Vagina (tissue), 2 donors: Measurements from ENCODE around the gene SPATA24. TPM values are rescaled to one million over a fixed set of nuclear protein-coding genes. Genes with fewer than 3 reads are reported as not detected.
"Not testable (repeated sequence)": the region's sequence is repeated elsewhere in the genome, so short reads cannot be mapped to it uniquely, and the experiment has no call there.

Experiments
- DNase-seq, 2 donors: peaks; one replicate each; pipeline ENCODE4 v3.0.0-alpha.2; 2017; ENCODE audit errors: extremely low spot score in 2 of 2
- H3K27ac ChIP-seq: fragments of 200-600 bp; sonication (generic); one replicate; pipeline ENCODE4 v1.5.1; 2019
- H3K27me3 ChIP-seq: fragments of 200-600 bp; sonication (generic); one replicate; pipeline ENCODE4 v1.5.1; 2019
- H3K36me3 ChIP-seq, 2 donors: fragments of 200-600 bp; sonication (generic); one replicate each; pipeline ENCODE4 v1.5.1; 2017 to 2019
- H3K4me1 ChIP-seq: fragments of 200-600 bp; sonication (generic); one replicate; pipeline ENCODE4 v1.5.1; 2019
- H3K4me3 ChIP-seq, 2 donors: fragments of 200-600 bp; sonication (generic); 1 replicate in 1 of 2; 2 replicates in 1 of 2; pipeline ENCODE4 v1.5.1; 2016 to 2019
- H3K9me3 ChIP-seq: fragments of 200-600 bp; sonication (generic); one replicate; pipeline ENCODE4 v1.5.1; 2019
- POLR2A ChIP-seq, 2 donors: fragments of 450-650 bp; IDR thresholded peaks; one replicate each; pipeline ENCODE4 v1.6.1; 2017; ENCODE audit warnings: antibody characterized with exemption in 2 of 2, mild to moderate bottlenecking in 2 of 2, moderate library complexity in 2 of 2
- POLR2AphosphoS5 ChIP-seq, 2 donors: sonication (generic); formaldehyde crosslinking; IDR thresholded peaks; one replicate each; pipeline ENCODE4 v1.9.0; 2017; ENCODE audit warnings: antibody characterized with exemption in 2 of 2, mild to moderate bottlenecking in 2 of 2, low read depth in 1 of 2; ENCODE audit not compliant: insufficient read depth in 1 of 2
- intact Hi-C: fragments of 100-400 bp; cut with DNase I; formaldehyde crosslinking; loops from one replicate; pipeline ENCODE4 v1.15.1; 2023
- total RNA-seq: library from RNA; depleted of rRNA; stranded (reverse); fragments of >200 nt; gene quantifications from one replicate; pipeline ENCODE4 v1.2.3, GENCODE V29; 2016
- TF ChIP-seq, protein P1 (sequence below), 3 experiments: fragments of 450-650 bp in 2 of 3; fragments of 200-600 bp in 1 of 3; sonication (generic) in 1 of 3; IDR thresholded peaks; one replicate each; pipeline ENCODE4 v1.5.1; 2017 to 2019; ENCODE audit warnings: antibody characterized with exemption in 3 of 3, mild to moderate bottlenecking in 2 of 3, moderate library complexity in 2 of 3

Gene SPATA24
- total RNA-seq, 1 donor from 2014 or later = 12.3 TPM

DNA sequence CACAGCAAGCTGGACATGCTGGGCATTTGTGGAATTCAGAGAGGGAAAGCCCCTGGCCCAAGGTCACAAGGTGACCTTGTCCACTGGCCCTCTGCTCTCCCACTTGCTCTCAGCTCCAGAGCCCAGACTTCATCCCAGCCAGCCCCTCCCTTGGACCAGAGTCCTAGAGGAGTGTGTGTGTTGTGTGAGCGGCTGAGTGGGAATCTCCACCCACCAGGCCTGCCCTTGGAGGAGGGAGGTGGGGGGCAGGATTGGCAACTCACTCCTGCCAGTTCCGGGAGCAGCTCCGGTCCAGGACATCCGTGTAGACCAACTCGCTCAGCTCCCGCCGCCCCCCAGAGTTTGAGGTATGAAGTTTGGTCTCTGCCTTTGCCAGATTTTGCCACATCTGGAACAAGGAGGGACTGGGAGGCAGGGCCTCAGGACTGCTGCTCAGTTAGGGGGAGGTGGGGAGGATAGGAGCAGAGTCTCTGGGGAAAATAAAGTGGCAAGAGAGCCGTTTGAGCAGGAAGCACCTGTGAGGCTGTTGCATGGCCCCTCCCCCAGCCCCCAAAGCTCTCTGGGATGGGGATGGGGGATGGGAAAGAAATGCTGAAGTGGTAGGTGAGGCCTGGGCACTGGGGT, 15.6 kb downstream of the SPATA24 start:
- Histone ChIP-seq H3K36me3 (no peaks in the 10 kb centered on the region), H3K27me3 (no peaks in the 10 kb centered on the region), H3K4me3 (no peak overlapping the region), H3K4me1 (peaks cover 53% of the 10 kb centered on the region), H3K27ac (no peak overlapping the region), H3K9me3 (no peaks in the 10 kb centered on the region)
- intact Hi-C loops = no loop called here
- DNase-seq = no peak
- TF ChIP-seq POLR2A (IDR thresholded peaks at IDR 0.05) (no peak), POLR2AphosphoS5 (IDR thresholded peaks at IDR 0.05; ENCODE audit: insufficient read depth in 1 of 2, low read depth in 1 of 2) (no peak)
- TF ChIP-seq, protein P1, sequence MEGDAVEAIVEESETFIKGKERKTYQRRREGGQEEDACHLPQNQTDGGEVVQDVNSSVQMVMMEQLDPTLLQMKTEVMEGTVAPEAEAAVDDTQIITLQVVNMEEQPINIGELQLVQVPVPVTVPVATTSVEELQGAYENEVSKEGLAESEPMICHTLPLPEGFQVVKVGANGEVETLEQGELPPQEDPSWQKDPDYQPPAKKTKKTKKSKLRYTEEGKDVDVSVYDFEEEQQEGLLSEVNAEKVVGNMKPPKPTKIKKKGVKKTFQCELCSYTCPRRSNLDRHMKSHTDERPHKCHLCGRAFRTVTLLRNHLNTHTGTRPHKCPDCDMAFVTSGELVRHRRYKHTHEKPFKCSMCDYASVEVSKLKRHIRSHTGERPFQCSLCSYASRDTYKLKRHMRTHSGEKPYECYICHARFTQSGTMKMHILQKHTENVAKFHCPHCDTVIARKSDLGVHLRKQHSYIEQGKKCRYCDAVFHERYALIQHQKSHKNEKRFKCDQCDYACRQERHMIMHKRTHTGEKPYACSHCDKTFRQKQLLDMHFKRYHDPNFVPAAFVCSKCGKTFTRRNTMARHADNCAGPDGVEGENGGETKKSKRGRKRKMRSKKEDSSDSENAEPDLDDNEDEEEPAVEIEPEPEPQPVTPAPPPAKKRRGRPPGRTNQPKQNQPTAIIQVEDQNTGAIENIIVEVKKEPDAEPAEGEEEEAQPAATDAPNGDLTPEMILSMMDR (IDR thresholded peaks at IDR 0.05) = no peak

DNA sequence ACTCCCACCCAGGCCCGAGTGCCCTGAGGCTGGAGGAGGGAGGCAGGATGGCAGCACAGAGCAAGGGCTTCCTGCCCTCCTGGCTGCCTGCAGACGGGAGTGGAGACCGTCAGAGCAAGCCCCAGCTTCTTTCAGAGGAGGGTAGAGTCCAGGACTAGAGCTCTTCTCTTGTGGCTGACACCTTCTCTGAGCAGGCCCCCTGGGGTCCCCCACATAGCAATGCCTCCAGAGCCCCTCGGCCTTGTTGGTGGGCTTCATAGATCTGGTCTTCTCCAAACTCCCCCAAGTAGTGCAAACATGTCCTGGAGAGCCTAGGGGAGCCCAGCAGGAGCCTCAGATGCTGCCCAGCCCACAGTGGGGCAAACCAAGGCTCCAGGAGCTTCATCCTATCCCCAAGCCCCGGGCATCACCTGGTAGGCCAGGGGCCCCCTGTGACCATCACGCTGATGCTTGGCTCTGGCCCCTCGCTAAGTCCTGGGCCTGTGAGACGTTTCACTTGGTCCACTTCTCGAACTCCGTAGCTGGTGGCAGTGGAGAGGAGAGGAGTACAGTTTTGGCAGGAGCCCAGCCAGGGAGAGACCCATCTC, 16.2 kb downstream of the SPATA24 start:
- Histone ChIP-seq H3K36me3 (no peaks in the 10 kb centered on the region), H3K27me3 (no peaks in the 10 kb centered on the region), H3K4me3 (no peak overlapping the region), H3K4me1 (peaks cover 47% of the 10 kb centered on the region), H3K27ac (no peak overlapping the region), H3K9me3 (no peaks in the 10 kb centered on the region)
- DNase-seq = peak in 1 of 2 donors; percentile 93
- intact Hi-C loops = no loop called here
- TF ChIP-seq POLR2A (IDR thresholded peaks at IDR 0.05) (no peak), POLR2AphosphoS5 (IDR thresholded peaks at IDR 0.05; ENCODE audit: insufficient read depth in 1 of 2, low read depth in 1 of 2) (no peak)
- TF ChIP-seq, protein P1 (IDR thresholded peaks at IDR 0.05) = no peak

DNA sequence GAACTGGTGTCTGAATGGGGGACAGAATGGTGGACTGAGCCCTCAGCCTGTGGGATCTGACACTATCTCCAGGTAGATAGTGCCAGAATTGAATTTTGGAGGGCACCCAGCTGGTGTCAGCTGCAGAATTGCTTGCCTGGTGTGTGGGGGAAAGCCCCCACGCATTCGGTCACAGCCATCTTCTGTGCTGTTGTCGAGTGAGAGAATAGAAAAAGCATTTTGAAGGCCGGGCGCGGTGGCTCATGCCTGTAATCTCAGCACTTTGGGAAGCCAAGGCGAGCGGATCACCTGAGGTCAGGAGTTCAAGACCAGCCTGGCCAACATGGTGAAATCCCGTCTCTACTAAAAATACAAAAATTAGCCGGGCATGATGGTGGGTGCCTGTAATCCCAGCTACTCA, 16.9 kb downstream of the SPATA24 start:
- H3K4me3 ChIP-seq, H3K9me3 ChIP-seq, H3K27ac ChIP-seq, DNase-seq, intact Hi-C loops, H3K27me3 ChIP-seq, H3K36me3 ChIP-seq: not testable (repeated sequence)
- H3K4me1 ChIP-seq = peaks cover 40% of the 10 kb centered on the region

DNA sequence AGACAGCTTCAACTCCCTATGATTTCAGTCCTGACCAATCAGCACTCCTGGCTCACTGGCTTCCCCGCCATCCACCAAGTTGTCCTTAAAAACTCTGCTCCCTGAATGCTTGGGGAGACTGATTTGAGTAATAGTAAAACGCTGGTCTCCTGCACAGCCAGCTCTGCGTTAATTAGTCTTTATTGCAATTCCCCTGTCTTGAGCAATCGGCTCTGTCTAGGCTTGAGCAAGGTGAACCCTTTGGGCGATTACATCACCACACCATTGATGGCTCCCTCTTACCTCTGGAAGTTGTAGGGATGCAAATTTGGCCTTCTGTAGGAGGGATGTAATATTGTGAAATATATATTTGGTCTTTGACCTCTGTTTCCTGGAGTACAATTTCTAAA, 17.8 kb downstream of the SPATA24 start:
- H3K27ac ChIP-seq = no peak overlapping the region
- no peak overlapping the region for H3K4me3 ChIP-seq
- intact Hi-C loops = no loop called here
- no peaks in the 10 kb centered on the region for H3K27me3 ChIP-seq
- TF ChIP-seq POLR2AphosphoS5 (IDR thresholded peaks at IDR 0.05; ENCODE audit: insufficient read depth in 1 of 2, low read depth in 1 of 2) (peak in 1 of 2 donors; percentile 51), POLR2A (IDR thresholded peaks at IDR 0.05) (no peak)
- TF ChIP-seq, protein P1 (IDR thresholded peaks at IDR 0.05) = no peak
- no peaks in the 10 kb centered on the region for H3K9me3 ChIP-seq
- H3K36me3 ChIP-seq = no peaks in the 10 kb centered on the region
- peaks cover 38% of the 10 kb centered on the region for H3K4me1 ChIP-seq
- no peak for DNase-seq

DNA sequence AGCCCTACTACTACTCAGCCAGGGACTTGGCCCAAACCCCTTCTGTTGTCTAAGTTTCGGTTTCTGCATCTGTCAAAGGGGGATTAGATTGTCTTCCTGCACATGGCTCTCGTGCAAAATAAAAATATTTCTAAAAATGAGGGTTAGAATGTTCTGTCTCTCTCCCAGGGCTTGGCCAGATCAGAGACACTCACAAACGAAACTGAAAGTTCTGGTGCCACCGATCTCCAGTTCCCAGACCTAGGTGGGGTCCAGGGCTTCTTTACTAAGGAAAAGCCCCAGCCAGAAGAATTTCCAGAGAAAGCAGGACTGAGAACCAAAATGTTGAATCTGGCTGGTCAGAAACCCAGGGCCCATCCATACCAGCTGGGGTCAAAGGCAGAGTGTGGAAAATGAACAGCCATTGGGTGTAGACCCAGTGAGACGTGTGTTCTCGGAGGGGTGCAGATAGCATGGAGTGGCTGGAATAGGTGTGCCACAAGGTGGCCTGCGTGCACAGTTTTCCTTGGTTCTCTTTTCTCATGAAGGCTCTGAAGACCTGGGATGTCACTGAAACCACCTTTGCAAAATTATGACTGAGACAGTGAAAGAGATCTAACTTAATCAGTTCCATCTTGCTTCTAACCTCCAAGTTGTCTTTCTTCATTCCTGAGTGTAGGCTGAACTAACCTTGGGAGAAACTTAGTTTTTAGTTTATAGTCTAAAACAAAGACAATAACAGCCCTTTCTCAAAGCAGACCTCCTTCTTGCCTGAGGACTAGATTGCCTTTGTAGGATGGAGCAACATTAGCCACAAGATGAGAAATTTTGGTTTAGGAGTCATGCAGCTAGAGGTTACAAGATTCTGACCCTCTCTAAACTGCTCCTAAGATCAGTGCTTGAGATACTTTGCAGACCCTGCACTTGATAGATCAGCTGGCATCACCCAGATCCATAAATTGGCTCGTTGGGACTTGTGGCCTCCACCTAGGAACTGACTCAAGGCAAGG, 18.5 kb downstream of the SPATA24 start:
- intact Hi-C loops = no loop called here
- peak overlapping the region; percentile 80 for H3K27ac ChIP-seq
- no peak for DNase-seq
- TF ChIP-seq POLR2A (IDR thresholded peaks at IDR 0.05) (no peak), POLR2AphosphoS5 (IDR thresholded peaks at IDR 0.05; ENCODE audit: insufficient read depth in 1 of 2, low read depth in 1 of 2) (no peak)
- TF ChIP-seq, protein P1 (IDR thresholded peaks at IDR 0.05) = no peak
- no peaks in the 10 kb centered on the region for H3K36me3 ChIP-seq
- H3K9me3 ChIP-seq = no peaks in the 10 kb centered on the region
- H3K27me3 ChIP-seq = no peaks in the 10 kb centered on the region
- H3K4me1 ChIP-seq = peaks cover 38% of the 10 kb centered on the region
- peak overlapping the region; percentile 7 to 16 for H3K4me3 ChIP-seq
